ENCODE results near the gene LGALS12.

LGALS12 gene

DNA sequence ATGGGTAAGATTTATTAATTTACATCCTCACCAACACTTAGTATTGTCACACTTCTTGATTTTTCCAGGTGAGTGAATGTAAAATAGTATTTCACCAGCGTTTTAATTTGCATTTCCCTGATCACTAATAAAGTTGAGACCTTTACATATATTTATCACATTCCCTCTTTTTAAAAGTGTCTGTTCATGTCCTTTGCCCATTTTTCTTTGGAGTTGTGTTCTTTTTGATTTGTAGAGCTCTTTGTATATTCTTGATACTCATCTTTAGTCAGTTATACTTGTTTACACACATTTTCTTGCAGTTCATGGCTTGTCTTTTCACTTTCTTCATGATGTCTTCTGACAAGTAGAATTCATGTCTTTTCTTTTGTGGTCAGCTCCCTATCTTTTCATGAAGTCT lies 12.8 kb upstream of the LGALS12 start:
- TF ChIP-seq, protein P1, sequence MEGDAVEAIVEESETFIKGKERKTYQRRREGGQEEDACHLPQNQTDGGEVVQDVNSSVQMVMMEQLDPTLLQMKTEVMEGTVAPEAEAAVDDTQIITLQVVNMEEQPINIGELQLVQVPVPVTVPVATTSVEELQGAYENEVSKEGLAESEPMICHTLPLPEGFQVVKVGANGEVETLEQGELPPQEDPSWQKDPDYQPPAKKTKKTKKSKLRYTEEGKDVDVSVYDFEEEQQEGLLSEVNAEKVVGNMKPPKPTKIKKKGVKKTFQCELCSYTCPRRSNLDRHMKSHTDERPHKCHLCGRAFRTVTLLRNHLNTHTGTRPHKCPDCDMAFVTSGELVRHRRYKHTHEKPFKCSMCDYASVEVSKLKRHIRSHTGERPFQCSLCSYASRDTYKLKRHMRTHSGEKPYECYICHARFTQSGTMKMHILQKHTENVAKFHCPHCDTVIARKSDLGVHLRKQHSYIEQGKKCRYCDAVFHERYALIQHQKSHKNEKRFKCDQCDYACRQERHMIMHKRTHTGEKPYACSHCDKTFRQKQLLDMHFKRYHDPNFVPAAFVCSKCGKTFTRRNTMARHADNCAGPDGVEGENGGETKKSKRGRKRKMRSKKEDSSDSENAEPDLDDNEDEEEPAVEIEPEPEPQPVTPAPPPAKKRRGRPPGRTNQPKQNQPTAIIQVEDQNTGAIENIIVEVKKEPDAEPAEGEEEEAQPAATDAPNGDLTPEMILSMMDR (IDR thresholded peaks at IDR 0.05): no peak

DNA sequence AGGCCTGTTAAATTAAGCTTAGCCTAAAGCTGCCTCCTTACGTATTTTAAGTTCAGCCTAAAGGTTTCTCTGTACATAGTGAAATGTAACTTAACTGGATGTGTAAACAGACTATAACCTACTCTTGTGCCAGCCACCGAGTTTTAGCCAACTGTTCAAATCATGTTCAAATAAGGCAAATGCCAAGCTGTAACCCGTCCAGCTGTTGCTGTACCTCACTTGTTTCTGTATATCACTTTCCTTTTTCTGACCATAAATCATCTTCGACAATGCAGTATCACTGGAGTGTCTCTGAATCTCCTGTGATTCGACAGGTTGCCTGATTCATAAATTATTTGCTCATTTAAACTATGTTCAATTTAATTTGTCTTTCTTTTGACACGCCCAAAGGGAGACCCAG lies 10.9 kb upstream of the LGALS12 start:
- TF ChIP-seq, protein P1 (IDR thresholded peaks at IDR 0.05): no peak

DNA sequence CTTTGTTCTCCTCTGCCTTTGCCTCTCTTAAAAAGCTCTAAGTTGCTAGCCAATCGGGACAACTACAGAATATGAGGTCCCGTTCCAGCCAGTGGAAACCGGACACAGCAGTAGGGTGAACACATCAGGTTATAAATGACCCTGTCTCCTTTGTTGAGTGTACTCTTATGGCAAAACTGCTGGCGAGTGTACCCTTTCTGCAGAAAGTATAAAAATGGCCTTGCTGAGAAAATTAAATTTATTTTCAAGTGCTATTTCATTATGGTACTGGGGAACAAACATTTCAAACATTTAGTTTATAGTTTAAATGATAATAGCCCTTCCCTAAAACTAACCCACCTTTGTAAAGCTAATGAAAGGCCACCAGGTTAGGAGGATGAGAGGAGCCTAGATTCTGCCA lies 6.0 kb upstream of the LGALS12 start:
- TF ChIP-seq, protein P1 (IDR thresholded peaks at IDR 0.05): no peak

DNA sequence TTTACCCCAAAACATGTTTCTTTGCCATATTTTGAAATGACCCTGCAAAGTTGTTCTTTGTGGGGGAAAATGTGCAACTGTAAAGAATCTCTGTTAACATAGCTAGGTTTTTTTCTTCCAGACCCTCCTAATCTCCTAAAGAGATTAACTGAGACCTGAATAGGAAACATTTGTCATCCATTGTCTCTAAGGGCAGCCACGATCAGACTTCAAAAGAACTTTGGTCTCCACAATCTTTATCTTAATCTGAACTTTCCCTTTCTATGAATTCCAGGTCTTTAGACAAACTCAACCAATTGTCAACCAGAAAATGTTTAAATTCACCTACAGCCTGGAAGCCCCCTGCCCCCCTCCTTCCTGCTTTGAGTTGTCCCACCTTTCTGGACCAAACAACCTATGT lies 4.6 kb upstream of the LGALS12 start:
- TF ChIP-seq, protein P1 (IDR thresholded peaks at IDR 0.05): no peak

DNA sequence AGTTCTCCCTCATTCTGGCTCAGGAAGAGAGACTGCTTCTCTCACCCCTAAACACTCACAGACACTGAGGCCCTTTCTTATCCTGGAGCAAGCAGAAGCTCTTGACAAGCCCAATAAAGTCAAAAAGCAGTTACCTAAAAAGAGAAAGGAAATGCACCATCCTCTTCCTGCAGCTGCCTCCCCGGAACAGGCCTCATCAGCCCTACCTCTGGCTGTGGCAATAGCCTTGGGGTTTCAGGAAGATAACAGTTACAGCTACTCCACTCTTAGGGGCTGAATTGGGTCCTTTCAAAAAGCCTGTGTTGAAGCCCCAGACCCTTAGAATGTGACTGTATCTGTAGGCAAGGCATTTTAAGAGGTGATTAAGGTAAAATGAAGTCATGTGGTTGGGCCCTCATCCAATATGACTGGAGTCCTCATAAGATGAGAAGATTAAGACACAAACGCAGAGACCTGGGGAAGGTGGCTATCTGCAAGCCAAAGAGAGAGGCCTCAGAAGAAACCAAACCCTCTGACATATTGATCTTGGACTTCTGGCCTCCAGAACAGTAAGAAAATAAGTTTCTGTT lies 3.5 kb upstream of the LGALS12 start:
- TF ChIP-seq, protein P1 (IDR thresholded peaks at IDR 0.05): no peak

DNA sequence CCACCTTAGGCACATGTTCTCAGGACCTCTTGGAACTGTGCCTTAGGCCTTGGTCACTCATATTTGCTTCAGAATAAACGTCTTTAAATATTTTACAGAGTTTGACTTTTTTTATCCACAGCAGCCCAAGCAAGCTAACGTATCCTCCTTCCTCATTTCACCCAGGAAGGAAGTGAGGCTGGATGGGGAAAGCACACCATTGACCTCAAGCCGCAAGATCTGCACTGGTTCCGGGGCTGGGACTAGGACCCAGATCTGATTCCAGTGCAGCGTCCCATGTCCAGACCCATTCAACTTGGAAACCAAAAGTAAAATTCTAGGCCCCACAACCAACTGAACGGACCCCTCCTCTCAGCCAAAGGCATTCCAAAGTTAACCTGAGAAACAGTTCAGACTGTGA lies 2.4 kb upstream of the LGALS12 start:
- TF ChIP-seq, protein P1 (IDR thresholded peaks at IDR 0.05): no peak

DNA sequence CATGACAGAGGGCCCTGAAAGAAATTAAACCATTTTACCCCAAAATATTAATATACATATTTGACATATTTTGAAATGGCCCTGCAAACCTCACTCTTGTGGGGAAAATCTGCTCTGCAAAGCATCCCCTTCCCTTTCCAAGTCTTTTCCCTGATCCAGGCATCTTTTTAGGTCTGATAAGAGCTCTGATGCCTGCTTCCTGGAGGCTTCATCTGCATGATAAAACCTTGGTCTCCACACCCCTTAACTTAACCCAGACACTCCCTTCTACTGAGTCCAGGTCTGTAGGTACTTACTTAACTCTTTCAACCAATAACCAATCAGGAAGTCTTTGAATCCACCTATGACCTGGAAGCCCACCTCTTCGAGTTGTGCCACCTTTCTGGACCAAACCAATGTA lies 1.8 kb upstream of the LGALS12 start:
- TF ChIP-seq, protein P1 (IDR thresholded peaks at IDR 0.05): no peak
